RWPE2 (cell line): ENCODE results near the gene NUPR1.
A peak's percentile ranks its signal among the peaks of the same experiment; 100 is the strongest.

Source experiments
- ATAC-seq: fragments of 200-7000 bp; cut with Tn5 transposase; 3 replicates; pipeline ENCODE4 v1.9.1; 2021; ENCODE audit warnings: low read depth
- DNase-seq: peaks from one replicate; pipeline ENCODE4 v3.0.0-alpha.2; 2020; ENCODE audit warnings: low spot score
- H3K27ac ChIP-seq: fragments of 450-650 bp; 2 replicates; pipeline ENCODE4 v1.5.1; 2017; ENCODE audit warnings: mild to moderate bottlenecking; ENCODE audit not compliant: poor library complexity, severe bottlenecking
- H3K27me3 ChIP-seq: fragments of 250-450 bp; sonication (Bioruptor Pico); 2 replicates; pipeline ENCODE4 v1.5.1; 2021; ENCODE audit warnings: mild to moderate bottlenecking, moderate library complexity; ENCODE audit not compliant: insufficient read depth, poor library complexity, severe bottlenecking
- H3K36me3 ChIP-seq: fragments of 250-450 bp; sonication (Bioruptor Pico); 2 replicates; pipeline ENCODE4 v1.5.1; 2020; ENCODE audit warnings: low read depth, mild to moderate bottlenecking, moderate library complexity
- H3K4me1 ChIP-seq: fragments of 250-450 bp; sonication (Bioruptor Pico); 2 replicates; pipeline ENCODE4 v1.5.1; 2021; ENCODE audit warnings: mild to moderate bottlenecking, moderate library complexity; ENCODE audit not compliant: insufficient read depth, poor library complexity, severe bottlenecking
- H3K4me3 ChIP-seq: fragments of 250-450 bp; sonication (Bioruptor Pico); 2 replicates; pipeline ENCODE4 v1.5.1; 2021; ENCODE audit warnings: mild to moderate bottlenecking, moderate library complexity; ENCODE audit not compliant: severe bottlenecking
- H3K9me3 ChIP-seq: fragments of 250-450 bp; sonication (Bioruptor Pico); 2 replicates; pipeline ENCODE4 v1.5.1; 2021; ENCODE audit warnings: mild to moderate bottlenecking, moderate library complexity; ENCODE audit not compliant: severe bottlenecking
- TF ChIP-seq, protein P1 (sequence below): fragments of 450-650 bp; IDR thresholded peaks from one replicate; pipeline ENCODE4 v1.5.1; 2017; ENCODE audit warnings: mild to moderate bottlenecking, moderate library complexity; ENCODE audit not compliant: poor library complexity, severe bottlenecking

NUPR1 gene

DNA sequence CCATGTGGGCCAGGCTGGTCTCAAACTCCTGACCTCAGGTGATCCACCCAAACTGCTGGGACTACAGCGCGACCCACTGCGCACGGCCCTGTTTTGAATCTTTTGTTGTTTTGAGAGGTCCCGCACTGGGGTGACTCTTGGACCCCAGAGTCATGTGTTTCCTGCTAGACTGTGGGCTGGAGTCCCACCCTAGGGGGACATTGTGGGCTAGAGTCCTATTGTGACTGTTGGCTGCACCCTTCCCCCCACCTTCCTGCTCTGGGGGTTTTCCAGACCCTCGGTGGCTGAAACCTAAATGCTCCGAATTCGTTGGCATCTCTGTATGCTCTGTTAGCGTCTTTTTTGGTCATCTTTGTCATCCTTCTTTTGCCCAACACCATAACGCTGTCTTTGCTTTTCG lies 16.0 kb downstream of the NUPR1 start:
- Histone ChIP-seq H3K9me3 (no peaks in the 10 kb centered on the region), H3K4me3 (no peak overlapping the region), H3K27me3 (no peaks in the 10 kb centered on the region), H3K4me1 (no peaks in the 10 kb centered on the region), H3K27ac (no peak overlapping the region), H3K36me3 (no peaks in the 10 kb centered on the region)
- TF ChIP-seq, protein P1, sequence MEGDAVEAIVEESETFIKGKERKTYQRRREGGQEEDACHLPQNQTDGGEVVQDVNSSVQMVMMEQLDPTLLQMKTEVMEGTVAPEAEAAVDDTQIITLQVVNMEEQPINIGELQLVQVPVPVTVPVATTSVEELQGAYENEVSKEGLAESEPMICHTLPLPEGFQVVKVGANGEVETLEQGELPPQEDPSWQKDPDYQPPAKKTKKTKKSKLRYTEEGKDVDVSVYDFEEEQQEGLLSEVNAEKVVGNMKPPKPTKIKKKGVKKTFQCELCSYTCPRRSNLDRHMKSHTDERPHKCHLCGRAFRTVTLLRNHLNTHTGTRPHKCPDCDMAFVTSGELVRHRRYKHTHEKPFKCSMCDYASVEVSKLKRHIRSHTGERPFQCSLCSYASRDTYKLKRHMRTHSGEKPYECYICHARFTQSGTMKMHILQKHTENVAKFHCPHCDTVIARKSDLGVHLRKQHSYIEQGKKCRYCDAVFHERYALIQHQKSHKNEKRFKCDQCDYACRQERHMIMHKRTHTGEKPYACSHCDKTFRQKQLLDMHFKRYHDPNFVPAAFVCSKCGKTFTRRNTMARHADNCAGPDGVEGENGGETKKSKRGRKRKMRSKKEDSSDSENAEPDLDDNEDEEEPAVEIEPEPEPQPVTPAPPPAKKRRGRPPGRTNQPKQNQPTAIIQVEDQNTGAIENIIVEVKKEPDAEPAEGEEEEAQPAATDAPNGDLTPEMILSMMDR, result no peak
- DNase-seq (no peak), ATAC-seq (no peak)

DNA sequence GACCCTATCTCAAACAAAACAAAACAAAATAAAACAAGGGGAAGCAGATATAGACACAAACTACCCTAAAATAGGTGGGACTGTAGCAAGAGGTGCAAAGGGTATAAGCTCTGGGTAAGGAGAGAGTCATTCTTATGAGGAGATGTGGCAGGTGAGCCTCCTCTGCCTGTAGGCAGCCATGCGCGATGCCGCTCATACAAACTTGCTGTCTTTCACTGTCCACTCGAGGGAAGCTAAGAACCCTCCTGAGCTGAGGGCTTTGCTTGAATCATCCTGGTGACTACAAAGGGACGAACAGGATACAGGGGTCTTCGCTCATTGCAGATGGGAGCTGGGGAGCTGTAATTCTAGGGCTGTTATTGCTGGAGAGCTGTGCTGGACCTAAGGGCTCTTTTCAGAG lies 17.3 kb downstream of the NUPR1 start:
- TF ChIP-seq, protein P1, result no peak
- H3K36me3 ChIP-seq, result no peaks in the 10 kb centered on the region
- H3K27ac ChIP-seq, result no peak overlapping the region
- DNase-seq (no peak), ATAC-seq (no peak)
- no peaks in the 10 kb centered on the region for H3K27me3 ChIP-seq
- H3K4me3 ChIP-seq, result no peak overlapping the region
- H3K4me1 ChIP-seq, result no peaks in the 10 kb centered on the region
- H3K9me3 ChIP-seq, result no peaks in the 10 kb centered on the region

DNA sequence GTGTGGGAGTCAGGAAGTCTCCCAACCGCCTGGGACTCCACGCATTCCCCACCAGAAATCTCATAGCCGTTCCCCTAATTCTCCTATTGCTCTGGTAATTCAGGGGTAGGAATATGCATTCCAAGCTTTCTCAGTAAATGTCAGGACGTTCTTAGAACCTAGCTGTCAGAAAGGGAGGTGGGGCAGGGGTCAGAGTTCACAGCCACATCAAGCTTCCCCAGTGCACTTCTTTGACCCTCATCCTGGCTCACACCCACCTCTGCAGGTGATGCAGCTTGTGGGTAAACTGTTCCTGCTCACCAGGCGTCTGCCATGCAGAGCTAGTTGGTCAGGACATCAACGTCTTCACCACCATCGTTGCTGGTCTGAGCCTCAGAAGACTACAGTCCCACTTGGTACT lies 18.1 kb downstream of the NUPR1 start:
- Histone ChIP-seq H3K4me3 (no peak overlapping the region), H3K9me3 (no peaks in the 10 kb centered on the region), H3K27me3 (no peaks in the 10 kb centered on the region), H3K4me1 (no peaks in the 10 kb centered on the region), H3K36me3 (no peaks in the 10 kb centered on the region), H3K27ac (no peak overlapping the region)
- ATAC-seq, result no peak
- TF ChIP-seq, protein P1, result no peak
- no peak for DNase-seq

DNA sequence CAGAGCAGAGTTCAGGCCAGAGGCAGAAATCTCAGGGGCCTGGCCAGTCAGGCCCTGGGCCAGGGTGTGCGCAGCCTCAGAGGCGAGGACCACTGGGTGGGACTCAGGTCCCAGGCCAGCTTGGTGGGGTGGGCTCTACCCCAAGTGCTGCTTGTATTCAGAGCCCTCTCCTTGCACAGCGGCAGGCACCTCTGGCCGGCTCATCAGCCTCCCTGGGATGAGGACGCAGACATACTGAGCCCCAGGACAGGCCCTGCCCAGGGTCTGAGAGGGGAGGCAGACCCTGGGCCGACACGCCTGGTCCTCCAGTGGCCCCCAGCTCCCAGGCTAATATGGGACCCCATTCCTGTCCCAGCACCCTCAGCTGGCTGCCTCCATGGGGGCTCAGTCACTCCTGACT lies 24.5 kb downstream of the NUPR1 start:
- Histone ChIP-seq H3K9me3 (no peaks in the 10 kb centered on the region), H3K4me1 (no peaks in the 10 kb centered on the region), H3K4me3 (no peak overlapping the region), H3K27me3 (no peaks in the 10 kb centered on the region), H3K36me3 (no peaks in the 10 kb centered on the region), H3K27ac (no peak overlapping the region)
- DNase-seq (no peak), ATAC-seq (no peak)
- TF ChIP-seq, protein P1, result no peak

DNA sequence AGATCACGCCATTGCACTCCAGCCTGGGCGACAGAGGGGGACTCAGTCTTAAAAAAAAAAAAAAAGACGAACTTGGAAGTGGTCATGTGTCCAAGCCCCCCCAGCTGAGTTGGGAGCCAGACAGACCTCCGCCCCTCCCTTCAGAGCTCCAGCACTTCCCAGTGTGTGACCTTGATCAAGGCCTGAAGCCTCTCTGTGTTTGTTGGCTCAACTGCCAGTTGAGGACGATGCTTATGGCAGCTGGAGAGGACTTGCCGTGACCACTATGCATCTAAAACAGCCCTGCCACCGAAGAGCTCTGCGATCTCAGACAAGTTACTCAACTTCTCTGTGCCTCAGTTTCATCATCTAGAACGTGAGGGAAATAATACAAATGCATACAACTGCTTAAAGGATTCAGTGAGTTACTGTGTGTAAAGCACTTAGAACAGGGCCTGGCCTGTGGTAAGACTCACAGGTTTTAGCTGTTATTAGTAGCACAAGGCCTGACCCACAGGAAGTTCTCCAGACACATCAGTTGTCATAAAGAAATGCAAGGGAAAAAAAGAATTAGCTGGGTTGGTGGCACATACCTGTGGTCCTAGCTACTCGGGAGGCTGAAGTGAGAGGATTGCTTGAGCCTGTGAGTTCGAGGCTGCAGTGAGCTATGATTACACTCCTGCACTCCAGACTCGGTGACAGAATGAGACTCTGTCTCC lies 25.1 kb downstream of the NUPR1 start:
- ATAC-seq, result 0 out of 3 replicates have a peak, but pooled peaks have one; percentile 25
- H3K9me3 ChIP-seq, result no peaks in the 10 kb centered on the region

More for the DNA sequence above, 25.1 kb downstream of the NUPR1 start:
- Histone ChIP-seq H3K4me1 (no peaks in the 10 kb centered on the region), H3K36me3 (no peaks in the 10 kb centered on the region), H3K27me3 (no peaks in the 10 kb centered on the region), H3K27ac (no peak overlapping the region), H3K4me3 (no peak overlapping the region)
- DNase-seq, result no peak
- TF ChIP-seq, protein P1, result no peak
